ENCODE measurements around the gene SRGN. TPM values are rescaled to one million over a fixed set of nuclear protein-coding genes. Genes with fewer than 3 reads are reported as not detected.

The SRGN gene
- total RNA-seq, 4 donors from 2014 or later, result 17.2 to 24.9 (median 21.2) TPM

- Histone ChIP-seq H3K27ac (no peak overlapping the region), H3K27me3 (no peaks in the 10 kb centered on the region), H3K4me3 (no peak overlapping the region), H3K9me3 (no peaks in the 10 kb centered on the region), H3K36me3 (no peaks in the 10 kb centered on the region), H3K4me1 (peaks cover 13% of the 10 kb centered on the region)
- no peak for DNase-seq (ENCODE audit: low spot score in 2 of 2)
- TF ChIP-seq, protein P1, sequence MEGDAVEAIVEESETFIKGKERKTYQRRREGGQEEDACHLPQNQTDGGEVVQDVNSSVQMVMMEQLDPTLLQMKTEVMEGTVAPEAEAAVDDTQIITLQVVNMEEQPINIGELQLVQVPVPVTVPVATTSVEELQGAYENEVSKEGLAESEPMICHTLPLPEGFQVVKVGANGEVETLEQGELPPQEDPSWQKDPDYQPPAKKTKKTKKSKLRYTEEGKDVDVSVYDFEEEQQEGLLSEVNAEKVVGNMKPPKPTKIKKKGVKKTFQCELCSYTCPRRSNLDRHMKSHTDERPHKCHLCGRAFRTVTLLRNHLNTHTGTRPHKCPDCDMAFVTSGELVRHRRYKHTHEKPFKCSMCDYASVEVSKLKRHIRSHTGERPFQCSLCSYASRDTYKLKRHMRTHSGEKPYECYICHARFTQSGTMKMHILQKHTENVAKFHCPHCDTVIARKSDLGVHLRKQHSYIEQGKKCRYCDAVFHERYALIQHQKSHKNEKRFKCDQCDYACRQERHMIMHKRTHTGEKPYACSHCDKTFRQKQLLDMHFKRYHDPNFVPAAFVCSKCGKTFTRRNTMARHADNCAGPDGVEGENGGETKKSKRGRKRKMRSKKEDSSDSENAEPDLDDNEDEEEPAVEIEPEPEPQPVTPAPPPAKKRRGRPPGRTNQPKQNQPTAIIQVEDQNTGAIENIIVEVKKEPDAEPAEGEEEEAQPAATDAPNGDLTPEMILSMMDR (IDR thresholded peaks at IDR 0.05), result no peak
- no peak for TF ChIP-seq POLR2AphosphoS5 (IDR thresholded peaks at IDR 0.05)
- TF ChIP-seq POLR2A (IDR thresholded peaks at IDR 0.05), result no peak
- TF ChIP-seq EP300 (IDR thresholded peaks at IDR 0.05), result no peak
- 97% methylated on average over 8 of the region's 8 CpGs for WGBS
Measured at GRCh38 chr10:69145864-69146263, 58.0 kb downstream of the SRGN start.

DNA sequence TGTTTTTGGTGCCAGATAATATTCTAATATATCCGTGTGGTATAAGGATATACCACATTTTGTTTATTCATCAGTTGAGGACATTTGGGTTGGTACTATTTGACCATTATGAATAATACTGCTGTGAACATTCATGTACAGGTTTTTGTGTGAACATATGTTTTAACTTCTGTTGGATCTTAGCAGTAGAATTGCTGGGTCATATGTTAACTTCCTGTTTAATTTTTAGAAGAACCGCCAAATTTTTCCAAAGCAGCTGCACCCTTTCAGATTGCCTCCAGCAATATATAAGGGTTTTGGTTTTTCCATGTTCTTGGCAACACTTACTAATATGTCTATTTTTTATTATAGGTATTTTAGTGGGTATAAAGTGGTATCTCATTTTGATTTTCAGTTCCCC lies 58.9 kb downstream of the SRGN start:
- TF ChIP-seq POLR2A (IDR thresholded peaks at IDR 0.05) (no peak), POLR2AphosphoS5 (IDR thresholded peaks at IDR 0.05) (no peak), EP300 (IDR thresholded peaks at IDR 0.05) (no peak)
- TF ChIP-seq, protein P1 (IDR thresholded peaks at IDR 0.05), result no peak
- no peak for DNase-seq (ENCODE audit: low spot score in 2 of 2)
- Histone ChIP-seq H3K27ac (no peak overlapping the region), H3K9me3 (no peaks in the 10 kb centered on the region), H3K27me3 (no peaks in the 10 kb centered on the region), H3K4me1 (peaks cover 13% of the 10 kb centered on the region), H3K4me3 (no peak overlapping the region), H3K36me3 (no peaks in the 10 kb centered on the region)
- WGBS, result 26% methylated on average over 2 of the region's 2 CpGs

DNA sequence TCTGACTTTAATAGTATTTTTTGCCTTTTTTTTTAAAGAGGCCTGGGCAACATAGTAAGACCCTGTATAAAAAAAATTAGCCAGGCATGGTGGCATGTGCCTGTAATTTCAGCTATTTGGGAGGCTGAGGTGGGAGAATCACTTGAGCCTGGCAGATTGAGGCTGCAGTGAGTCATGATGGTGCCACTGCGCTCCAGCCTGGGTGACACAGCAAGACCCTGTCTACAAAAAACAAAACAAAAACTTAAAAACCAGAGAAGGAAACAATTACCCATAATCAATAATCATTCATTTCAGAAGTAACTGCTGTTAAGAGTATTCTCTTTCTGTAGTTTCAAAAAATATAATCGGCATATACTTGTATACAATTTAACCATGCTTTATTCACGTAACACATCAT lies 64.1 kb downstream of the SRGN start:
- Histone ChIP-seq H3K4me3 (no peak overlapping the region), H3K36me3 (no peaks in the 10 kb centered on the region), H3K9me3 (no peaks in the 10 kb centered on the region), H3K27ac (no peak overlapping the region), H3K4me1 (peaks cover 7% of the 10 kb centered on the region), H3K27me3 (no peaks in the 10 kb centered on the region)
- 97% methylated on average over 3 of the region's 3 CpGs for WGBS
- DNase-seq (ENCODE audit: low spot score in 2 of 2), result no peak
- TF ChIP-seq, protein P1 (IDR thresholded peaks at IDR 0.05), result no peak
- TF ChIP-seq EP300 (IDR thresholded peaks at IDR 0.05), result no peak
- no peak for TF ChIP-seq POLR2AphosphoS5 (IDR thresholded peaks at IDR 0.05)
- no peak for TF ChIP-seq POLR2A (IDR thresholded peaks at IDR 0.05)

GRCh38 chr10:69153227-69153626 lies 65.3 kb downstream of the SRGN start:
- Histone ChIP-seq H3K4me3 (no peak overlapping the region), H3K27ac (no peak overlapping the region), H3K36me3 (peaks cover 10% of the 10 kb centered on the region), H3K4me1 (no peaks in the 10 kb centered on the region), H3K9me3 (no peaks in the 10 kb centered on the region), H3K27me3 (no peaks in the 10 kb centered on the region)
- no peak for TF ChIP-seq POLR2AphosphoS5 (IDR thresholded peaks at IDR 0.05)
- TF ChIP-seq, protein P1 (IDR thresholded peaks at IDR 0.05), result no peak
- no peak for TF ChIP-seq POLR2A (IDR thresholded peaks at IDR 0.05)
- no peak for TF ChIP-seq EP300 (IDR thresholded peaks at IDR 0.05)
- 90% methylated on average over 6 of the region's 6 CpGs for WGBS
- no peak for DNase-seq (ENCODE audit: low spot score in 2 of 2)

Other genes with a start within 250 kb of the SRGN start
- 10 to 100 TPM; 21.9 to 34.2 (median 27.8) TPM for gene DDX50, start 186.8 kb upstream of the SRGN start, total RNA-seq
- gene DDX21, start 131.9 kb upstream of the SRGN start, total RNA-seq, result 10 to 100 TPM; 35.4 to 84.4 (median 58.5) TPM
- 10 to 100 TPM; 15.0 to 21.5 (median 20.8) TPM for gene KIFBP, start 99.3 kb upstream of the SRGN start, total RNA-seq
- 10 to 100 TPM; 29.9 to 33.4 (median 32.1) TPM for gene VPS26A, start 36.1 kb downstream of the SRGN start, total RNA-seq
- 10 to 100 TPM; 27.9 to 53.1 (median 30.5) TPM for gene SUPV3L1, start 92.1 kb downstream of the SRGN start, total RNA-seq
- under 1 TPM in 2 of 4 donors, not detected in 2; 0.13 to 0.15 TPM for gene HKDC1, start 132.2 kb downstream of the SRGN start, total RNA-seq
- gene HK1, start 190.4 kb downstream of the SRGN start, total RNA-seq, result 100 to 1,000 TPM; 119 to 142 (median 141) TPM

Measured in suprapubic skin (tissue), 4 donors.